ENCODE data around the gene ISG20.
A peak's percentile ranks its signal among the peaks of the same experiment; 100 is the strongest.

Gene ISG20

GRCh38 chr15:88638626-88639372 lies at the start of gene ISG20:
Gene ISG20, plus strand, starts transcription at chr15:88639016. Its CDS starts 351 bp downstream, at chr15:88639367.
- DNase-seq: peak; percentile 93

- no peak for DNase-seq
Observed at GRCh38 chr15:88590759-88591158, 48.1 kb upstream of the ISG20 start.

GRCh38 chr15:88591384-88591783 lies 47.4 kb upstream of the ISG20 start:
- no peak for DNase-seq

- no peak for DNase-seq
Observed at GRCh38 chr15:88603885-88604284, 34.9 kb upstream of the ISG20 start.

GRCh38 chr15:88604381-88605188 lies 34.2 kb upstream of the ISG20 start:
- DNase-seq: no peak

GRCh38 chr15:88605189-88606069 lies 33.4 kb upstream of the ISG20 start:
- DNase-seq: peak; percentile 74

- DNase-seq: no peak
Observed at GRCh38 chr15:88606070-88606794, 32.6 kb upstream of the ISG20 start.

- DNase-seq: no peak
Observed at GRCh38 chr15:88607951-88608350, 30.9 kb upstream of the ISG20 start.

- no peak for DNase-seq
Observed at GRCh38 chr15:88608607-88609181, 30.1 kb upstream of the ISG20 start.

- no peak for DNase-seq
Observed at GRCh38 chr15:88609344-88610090, 29.3 kb upstream of the ISG20 start.

- DNase-seq: no peak
Observed at GRCh38 chr15:88610701-88611231, 28.1 kb upstream of the ISG20 start.

- DNase-seq: no peak
Observed at GRCh38 chr15:88612186-88612796, 26.5 kb upstream of the ISG20 start.

GRCh38 chr15:88613074-88613944 lies 25.5 kb upstream of the ISG20 start:
- DNase-seq: no peak

- DNase-seq: no peak
Observed at GRCh38 chr15:88615303-88616107, 23.3 kb upstream of the ISG20 start.

GRCh38 chr15:88616240-88616639 lies 22.6 kb upstream of the ISG20 start:
- DNase-seq: no peak

- DNase-seq: no peak
Observed at GRCh38 chr15:88617031-88617722, 21.6 kb upstream of the ISG20 start.

GRCh38 chr15:88617790-88618189 lies 21.0 kb upstream of the ISG20 start:
- no peak for DNase-seq

- no peak for DNase-seq
Observed at GRCh38 chr15:88618686-88619085, 20.1 kb upstream of the ISG20 start.

Data from activated CD8-positive, alpha-beta memory T cell treated with anti-CD3 and anti-CD28 coated beads, Interleukin-2, amount 50 U/mL, for 48 hours (primary cell).